GM12878 (cell line): ENCODE measurements around the gene CDH4.

ENCODE experiments used
- FOXK2 ChIP-seq: fragments of 450-650 bp; IDR thresholded peaks from 2 replicates; pipeline ENCODE4 v1.6.1; 2017; ENCODE audit warnings: mild to moderate bottlenecking, moderate library complexity
- GABPA ChIP-seq: IDR thresholded peaks from 2 replicates; pipeline ENCODE4 v1.6.1; 2014; ENCODE audit warnings: antibody characterized with exemption, low read depth, mild to moderate bottlenecking, inconsistent platforms
- TCF7 ChIP-seq: IDR thresholded peaks from 2 replicates; pipeline ENCODE4 v1.6.1; 2014; ENCODE audit warnings: antibody characterized with exemption, borderline replicate concordance

DNA sequence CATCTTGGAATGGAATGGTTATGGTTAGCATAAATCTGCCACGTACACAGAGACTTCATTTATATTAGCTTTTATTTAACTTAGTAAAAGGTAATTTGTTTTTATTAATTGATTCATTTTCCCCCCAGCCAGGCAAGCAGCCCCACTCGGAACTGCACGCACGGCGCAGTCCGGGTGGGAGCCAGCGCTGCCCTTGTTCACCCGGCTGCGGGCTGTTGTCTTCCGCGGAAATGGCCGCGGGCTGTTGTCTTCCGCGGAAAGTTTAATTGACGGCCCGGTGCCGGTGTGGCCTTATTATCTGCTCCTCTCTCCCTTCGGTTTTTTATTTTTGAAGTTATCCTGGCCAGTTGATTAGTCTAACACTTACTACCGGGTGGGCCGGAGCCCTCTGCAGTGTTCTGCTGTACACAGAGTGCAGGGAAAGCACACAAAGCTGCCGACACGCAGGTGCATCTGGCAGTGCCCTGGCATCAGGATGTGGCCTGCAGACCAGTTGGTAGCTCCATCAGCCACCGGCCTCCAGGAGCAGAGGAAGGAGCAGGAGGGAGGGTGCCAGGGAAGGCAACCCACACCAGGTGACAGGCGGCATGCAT is 270.5 kb downstream of the CDH4 start:
- TF ChIP-seq GABPA: no peak
- no peak for TF ChIP-seq TCF7
- no peak for TF ChIP-seq FOXK2
